HG03432 (cell line): Measurements from ENCODE around the gene LIF.

ENCODE experiments used
- ATAC-seq: cut with Tn5 transposase; IDR thresholded peaks from one replicate; pipeline ENCODE4 v1.9.1; 2021; ENCODE audit warnings: mild to moderate bottlenecking, moderate library complexity; ENCODE audit not compliant: unreplicated experiment

Gene LIF

DNA sequence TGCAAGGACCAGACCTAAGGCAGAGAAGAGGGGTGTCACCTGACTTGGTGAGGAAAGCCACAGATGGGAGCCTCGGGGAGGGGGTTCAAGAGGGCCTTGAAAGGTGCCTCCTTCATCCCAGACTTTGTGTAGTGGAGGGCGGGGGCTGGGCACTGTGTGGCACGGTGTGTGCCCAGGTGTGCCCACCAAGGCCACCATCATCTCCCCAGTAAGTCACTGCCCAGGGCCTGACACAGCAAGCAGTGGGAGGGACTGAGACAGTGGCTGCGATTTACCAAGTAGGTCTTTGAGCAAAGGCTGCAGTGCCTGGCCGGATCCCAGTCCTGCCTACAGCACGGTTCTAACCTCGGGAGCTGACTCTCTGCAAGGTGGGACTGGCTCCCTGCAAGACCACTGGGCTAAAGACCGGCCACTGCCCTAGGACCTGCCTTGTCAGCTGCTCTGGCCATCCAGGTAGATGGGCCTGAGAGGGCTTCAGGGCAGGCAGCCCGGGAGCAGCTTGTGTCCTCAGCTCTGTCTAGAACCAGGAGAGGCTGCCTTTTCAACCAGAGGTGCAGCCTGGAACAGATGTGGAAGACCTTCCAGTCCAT is 18.7 kb upstream of the LIF start:
- no peak for ATAC-seq

DNA sequence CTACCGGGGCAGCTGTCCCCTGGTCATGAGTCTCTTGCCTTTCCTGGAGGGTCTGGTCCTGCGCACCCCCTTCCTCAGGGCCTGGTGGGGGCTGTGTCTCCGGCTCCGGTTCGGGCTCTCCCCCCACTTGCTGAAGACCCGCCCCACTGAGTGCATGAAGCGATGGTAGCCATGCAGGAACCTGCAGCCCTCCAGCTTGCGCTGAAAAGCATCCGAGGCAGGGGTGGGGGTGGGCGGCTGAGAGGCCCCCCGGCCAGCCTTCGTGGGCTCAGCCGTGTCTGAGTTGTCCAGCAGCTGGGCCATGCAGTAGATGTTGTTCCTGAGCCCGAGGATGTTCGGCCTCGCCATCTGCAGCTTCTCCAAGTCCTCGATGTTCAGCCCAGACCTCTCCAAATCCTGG is 17.3 kb upstream of the LIF start:
- no peak for ATAC-seq

DNA sequence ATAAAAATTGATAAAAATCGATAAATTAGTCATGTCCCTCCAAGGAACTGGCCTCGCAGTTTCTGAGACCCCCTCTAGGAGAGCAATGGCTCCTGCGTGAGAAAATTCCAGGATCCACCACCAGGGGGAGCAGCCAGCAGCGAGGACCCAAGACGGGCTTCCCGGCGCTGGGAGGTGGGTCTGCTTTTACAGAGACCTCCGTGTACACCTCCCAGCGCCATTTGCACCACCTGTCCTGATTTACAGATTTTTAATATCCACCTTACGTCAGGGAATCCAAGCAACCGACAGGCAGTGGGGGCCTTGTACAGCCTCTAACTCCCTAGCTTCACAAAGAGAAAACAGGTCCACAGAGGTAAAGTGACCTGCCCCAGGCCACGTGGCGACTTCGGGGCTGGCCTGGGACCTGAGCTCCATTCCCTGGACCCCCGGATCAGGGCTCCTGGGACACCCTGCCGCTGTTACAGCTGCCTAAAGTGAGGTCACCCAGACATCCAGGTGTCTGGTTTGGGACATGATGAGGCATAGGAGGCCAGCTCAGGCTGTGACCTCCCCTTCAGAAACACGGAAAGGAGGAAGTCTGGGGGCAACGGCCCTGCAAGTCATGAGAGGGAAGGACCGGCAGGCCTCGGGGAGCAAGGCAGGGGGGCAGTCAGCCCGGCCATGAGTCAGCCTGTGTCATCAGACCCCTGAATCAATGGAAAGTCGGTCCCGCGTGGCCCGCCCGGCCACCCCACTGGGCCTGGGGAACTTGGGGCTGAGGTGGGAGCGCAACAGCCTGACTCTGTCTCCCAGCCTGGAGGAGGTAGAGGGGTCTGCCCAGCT is 16.6 kb upstream of the LIF start:
- no peak for ATAC-seq

DNA sequence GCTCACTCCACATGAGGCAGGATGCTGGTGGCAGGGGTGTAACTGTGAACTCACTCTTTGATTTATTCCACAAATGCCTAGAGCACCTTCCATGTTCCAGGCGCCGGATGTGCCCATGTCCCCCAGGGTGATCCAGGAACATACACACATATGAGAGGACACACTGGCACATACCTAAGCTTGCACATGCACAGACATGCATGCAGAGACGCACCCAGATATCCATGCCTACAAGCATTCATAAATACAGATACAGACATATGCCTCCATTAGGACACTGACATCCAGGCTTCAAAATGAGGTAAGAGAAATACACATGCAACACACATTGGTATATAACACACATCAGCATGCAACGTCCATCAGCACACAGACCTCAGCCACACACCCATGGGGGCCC is 15.6 kb upstream of the LIF start:
- no peak for ATAC-seq

DNA sequence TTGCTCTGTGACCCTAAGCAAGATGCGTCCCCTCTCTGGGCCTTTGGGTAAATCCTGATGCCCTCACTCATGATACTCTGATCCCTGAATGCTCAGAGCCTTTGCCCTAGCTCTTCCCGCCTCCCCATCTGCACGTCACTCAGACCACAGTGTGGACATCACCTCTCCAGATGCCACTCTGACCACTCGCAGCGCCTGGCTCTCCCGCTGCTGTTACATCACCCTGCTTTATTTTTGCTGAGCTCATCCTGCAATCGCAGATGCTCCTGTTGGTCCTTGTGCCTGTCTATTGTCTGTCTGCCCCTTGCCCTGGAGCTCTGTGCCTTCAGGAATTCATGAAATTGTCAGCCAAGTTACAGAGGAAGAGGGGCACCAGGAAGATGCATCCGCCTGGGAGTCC is 14.6 kb upstream of the LIF start:
- no peak for ATAC-seq

DNA sequence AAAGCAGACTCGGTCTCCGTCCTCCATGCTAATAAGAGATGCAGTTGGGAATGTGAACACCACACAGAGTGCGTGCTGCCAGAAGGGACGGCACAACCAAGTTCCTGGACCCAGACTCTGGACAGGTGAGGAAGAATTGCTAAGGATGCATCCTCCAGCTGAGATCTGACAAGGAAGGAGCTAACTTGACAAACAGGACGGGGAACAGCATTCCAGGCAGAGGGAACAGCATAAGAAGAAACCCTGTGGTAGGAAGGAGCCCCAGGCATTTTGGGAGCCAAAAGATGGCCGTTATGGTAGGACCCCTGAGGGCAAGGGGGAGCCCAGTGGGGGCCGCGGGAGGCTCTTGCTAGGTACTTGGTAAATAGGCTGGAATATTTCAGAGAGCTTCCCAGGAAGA is 14.1 kb upstream of the LIF start:
- no peak for ATAC-seq

DNA sequence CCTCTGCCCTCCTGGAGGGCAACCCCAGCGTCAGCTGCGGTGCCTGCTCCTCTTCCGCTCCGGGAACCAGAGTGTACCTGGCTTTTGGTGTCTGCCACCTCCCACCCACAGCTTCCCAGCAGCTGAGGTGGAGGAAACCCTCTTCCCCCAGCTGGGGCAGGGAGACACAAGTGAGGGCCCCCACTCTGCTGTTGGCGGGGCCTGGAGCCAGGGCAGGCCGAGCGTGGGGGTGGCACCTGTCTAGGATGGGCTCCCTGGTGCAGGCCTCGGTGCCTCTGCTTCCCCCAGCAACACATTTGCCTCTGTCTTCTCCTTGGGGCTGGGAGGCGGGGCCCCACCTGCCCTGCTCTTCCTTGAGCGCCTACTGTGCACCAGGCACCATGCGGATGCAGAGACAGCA is 13.7 kb upstream of the LIF start:
- ATAC-seq, result no peak

DNA sequence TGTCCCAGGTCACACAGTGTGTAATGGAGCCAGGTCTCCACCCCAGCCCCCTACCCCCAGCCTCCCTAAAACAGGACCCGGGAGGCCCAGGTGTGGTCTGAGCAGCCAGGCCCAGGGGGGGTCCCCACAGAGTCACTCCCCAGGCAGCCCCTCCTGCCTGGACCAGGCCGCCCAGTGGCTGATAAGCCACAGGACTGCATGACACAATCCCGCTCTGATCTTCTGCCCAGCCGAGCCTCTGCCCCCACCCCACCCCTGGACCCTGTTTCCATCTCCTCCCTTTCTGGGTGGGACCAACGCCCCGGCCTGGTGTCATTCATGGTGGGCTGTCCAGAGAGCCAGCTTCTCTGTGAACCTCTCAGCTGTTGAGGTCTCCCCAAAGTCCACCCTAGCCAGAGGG is 7.8 kb upstream of the LIF start:
- ATAC-seq, result no peak

DNA sequence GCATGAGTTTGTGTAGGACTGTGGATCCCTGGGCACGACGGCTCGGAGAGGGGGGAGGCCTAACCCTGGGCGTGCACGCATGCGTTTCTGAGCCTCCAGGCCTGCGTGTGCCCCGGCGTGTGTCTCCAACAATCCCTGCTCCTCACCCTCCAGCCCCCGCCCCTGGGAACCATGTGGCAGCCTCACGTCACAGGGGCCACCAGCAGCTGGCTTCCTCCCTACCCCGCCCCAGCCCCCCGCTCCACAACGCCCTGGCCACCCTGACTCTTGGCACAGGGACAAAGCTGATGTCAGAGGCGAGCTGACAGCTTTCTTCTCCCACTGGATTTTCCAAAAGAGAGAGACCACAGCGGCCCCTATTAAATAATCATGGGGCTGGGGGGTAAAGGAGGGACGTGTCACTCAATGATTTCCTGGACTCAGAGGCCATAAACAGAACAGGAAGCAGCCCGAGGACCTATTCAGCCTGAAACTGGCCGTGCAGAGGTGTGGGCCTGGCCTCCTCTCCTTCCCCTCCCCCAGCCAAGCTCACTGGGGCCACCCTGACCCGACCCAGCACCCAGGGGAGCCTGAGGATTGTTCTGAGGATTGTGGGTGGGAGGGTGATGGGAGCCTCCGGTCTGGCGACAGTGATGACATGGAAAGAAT is 6.8 kb upstream of the LIF start:
- ATAC-seq, result no peak

DNA sequence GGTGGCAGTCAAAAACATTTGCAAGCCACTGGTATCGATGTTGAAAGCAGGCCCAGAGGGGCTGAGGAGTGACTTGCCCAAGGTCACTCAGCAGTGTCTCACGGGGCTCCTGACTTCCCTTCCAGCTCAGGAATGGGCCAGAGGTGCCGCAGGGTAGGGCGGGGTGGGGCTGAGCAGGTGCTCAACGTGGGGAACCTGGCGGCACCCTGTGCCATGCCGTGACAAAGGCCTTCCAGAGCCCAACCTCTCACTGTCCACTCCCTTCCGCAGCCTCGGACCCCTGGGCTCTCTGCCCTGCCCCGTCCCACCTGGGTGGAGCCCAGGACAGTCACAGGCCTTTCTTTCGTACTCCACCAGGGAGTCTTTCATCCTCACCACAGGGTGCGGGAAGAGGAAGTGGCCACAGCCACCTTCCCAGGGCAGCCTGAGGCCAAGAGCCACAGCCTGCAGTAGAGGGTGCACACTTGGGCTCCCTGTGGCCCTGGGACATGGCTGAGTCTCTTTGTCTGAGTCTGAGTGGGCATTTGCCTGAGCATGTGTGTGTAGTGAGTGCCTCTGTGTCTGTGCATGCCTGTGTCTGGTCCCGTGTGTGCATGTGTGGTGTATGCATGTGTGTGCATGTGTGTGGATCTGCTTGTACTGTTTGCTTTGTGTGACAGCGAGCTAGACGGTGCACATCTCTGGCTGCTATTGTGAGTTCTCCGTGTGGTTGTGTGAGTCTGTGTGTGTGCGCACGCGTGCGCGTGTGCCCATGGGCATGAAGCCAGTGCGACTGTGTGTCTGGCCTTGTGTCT is 6.0 kb upstream of the LIF start:
- no peak for ATAC-seq

DNA sequence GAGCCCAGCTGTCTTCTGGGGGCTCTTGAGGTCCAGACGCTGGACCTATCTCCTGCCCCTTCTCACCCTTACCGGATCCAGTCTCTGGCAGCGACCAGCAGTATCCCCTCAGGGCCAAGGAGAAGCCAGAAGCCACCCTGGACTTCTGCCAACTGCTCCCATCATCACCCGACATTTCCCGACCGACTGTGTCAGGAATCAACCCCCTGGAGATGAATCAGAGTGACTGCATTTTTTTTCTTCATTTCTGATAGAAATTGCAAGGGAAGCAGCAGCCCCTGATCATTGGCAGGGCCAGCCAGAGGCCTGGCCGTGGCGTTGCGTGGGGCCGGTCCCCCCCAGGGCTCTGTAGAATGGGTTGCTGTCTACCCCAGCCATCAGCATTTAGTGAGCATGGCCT is 5.2 kb upstream of the LIF start:
- ATAC-seq, result no peak

DNA sequence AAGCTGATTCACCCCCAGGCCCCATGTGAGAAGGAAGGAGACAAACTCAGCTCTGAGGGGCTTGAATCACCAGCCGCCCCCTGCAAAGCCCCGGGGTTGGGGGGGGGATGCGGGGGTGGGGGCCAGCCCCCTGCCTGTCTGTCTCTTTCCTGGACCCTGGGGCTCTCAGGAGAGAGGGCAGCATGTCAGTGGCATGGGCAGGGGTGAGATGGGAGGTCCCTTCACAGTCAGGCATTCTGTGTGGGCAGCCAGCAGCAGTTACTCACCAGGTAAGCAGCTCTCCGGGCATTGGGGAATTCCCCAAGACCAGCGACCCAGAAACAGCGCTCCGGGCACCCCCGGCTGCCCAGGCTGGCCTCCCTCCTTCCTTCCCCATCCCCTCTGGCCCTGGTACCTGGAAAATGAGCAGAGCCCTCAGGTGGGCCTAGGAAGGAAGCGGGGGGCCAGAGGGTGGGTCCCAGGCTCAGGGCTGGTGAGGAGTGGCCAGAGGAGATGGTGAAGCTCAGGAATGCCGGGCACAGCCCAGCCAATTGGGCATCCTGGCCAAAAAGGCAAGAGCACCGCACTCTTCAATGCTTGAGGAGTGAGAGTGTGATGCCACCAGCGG is 4.2 kb upstream of the LIF start:
- no peak for ATAC-seq

DNA sequence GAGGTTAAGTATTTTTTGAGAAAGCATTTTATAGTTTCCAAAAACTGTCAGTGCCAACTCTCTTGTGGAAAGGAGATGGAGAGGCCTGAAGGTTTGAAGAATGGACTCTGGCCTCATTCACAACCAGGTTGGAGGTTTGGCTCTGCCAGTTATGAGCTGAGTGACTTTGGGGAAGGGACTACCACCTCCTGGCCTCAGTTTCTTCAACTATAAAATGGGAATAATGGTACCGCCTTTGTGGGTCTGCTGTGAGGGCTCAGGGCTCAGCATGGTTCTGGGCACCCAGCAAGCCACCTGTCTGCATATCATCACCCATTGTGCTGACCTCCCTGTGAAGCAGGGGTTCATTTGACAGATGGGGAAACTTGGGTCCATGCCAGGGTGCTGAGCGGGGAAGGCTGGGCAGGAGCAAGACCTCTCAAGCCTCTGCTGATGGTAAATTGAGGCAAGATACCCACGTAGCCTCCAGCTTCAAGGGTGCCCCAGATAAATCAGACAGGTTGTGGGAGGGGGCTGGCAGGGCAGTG is 3.5 kb upstream of the LIF start:
- ATAC-seq, result no peak

DNA sequence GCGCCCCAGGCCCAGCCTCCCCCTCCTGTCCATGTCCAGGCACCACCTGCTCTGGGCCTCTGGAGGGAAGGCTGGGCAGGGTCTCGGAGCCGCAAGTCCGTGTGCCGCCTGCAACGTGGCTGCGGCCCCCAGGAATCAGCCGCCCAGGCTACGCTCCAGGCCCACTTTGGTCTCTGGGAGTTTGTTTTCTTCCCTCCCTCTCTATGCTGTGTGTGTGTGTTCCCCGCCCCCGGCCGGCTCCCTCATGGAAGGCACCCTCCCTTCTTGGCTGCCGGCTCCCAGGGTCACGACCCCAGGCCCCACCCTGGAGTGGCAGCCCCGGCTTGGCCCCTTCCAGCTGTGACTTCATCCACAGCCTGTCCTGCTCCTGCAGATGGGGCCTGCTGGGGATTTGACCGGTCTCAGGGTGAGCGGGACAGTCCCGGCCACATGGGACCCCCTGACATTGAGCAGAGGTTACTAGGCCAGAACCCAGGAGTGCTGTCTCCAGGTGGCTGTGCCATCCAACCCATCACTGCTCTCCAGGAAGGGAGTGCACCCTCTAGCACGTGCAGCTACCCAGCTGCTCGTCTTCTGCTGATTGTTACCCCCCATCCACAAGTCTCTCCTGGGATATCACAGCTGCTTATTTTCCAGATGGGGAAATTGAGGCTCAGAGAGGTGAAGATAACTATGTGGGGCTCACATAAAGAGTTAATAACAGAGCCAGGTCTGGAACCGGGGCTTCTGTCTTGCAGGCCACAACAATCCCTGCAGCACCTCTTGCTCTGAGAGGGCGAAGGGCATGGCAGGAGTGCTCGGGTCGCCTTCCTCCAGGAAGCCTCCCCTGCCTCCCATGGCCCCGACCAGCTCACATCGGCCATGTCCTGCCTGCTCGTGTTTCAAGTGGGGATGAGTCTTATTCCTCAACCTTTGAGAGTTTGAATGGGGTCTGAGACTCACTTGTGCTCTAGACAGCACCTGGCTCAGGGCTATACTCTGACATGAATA is 2.8 kb upstream of the LIF start:
- ATAC-seq, result no peak

DNA sequence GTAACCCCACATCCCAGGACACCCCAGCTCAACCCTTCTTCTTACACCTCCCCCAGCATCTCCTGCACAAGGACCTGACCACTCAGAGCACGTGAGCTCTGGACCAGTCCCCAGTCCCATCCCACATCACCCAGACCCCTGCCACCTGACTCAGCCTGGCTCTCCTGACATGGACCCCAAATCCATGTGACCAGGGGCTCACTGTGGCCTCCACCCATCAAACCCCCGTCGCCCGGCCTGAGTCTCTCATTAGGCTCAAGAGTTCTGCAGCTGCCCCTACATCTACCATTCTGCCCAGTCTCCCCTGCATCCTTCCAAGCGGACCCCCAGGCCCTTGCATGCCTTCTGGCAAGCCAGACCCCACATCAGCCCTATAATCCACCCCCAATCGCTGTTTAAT is 1.9 kb upstream of the LIF start:
- no peak for ATAC-seq

DNA sequence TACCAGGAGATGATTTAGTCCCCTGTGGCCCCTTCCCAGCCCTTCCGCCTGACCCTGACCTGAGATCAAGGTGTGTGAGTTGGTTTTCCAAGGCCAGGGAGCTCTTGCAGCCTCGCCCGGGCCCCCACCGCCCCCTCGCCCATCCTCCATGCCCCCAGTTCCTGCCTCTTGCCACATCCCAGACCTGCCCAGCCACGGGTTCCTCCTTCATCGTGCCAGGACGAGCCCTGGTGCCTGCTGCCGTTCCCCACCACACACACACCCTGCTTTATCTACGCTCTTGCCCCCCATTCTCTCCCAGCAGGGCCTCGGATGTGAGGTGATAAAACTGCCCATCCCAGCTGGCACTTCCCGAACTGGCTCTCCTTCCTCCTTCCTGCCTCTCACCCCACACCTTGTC is 1.4 kb upstream of the LIF start:
- ATAC-seq, result no peak

DNA sequence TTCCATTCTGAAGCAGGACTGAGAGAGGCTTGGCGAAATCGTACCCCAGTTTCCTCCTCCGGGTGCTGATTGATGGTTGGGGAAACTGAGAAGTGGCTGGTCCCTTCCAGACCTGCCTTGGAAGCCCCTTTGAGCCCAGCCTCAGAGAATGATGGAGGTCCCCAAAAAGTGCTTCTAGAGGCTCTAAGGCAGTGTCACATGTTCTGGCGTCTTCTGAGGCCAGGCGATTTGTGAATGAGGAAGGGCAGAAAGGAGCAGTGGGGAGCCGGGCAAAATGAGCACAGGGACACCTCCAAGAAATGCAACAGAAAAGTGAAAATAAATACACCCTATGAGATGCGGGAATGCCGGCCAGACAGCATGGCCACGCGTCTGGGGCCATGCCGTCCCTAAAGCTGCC is 1.0 kb upstream of the LIF start:
- no peak for ATAC-seq

DNA sequence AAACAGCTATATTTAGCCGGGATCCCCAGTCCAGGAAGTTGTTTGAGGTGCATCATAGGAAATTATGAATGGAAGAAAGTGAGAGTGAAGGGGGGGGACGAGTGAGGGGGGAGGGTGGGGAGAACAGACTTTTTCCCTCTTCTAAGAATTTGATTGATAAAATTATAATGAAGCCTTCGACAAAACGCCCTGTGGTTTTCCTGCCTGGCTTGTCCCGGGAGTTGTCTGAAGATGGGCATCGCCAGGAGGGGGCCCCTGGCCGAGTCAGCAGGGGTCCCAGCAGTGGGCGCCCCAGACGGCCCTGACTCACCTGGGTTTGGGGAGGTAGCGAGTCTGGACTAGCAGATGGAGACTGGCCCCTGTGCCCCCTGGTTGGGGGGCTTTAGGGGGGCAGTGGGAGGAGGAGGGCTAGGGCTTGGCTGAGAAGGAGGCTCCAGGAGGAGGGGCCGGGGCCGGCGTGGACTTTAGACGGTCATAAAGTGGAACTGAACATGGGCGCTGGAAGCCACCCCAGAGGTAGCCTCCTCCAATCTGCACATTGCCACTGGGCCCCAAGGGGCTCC is 336 bp upstream of the LIF start:
- ATAC-seq, result no peak

DNA sequence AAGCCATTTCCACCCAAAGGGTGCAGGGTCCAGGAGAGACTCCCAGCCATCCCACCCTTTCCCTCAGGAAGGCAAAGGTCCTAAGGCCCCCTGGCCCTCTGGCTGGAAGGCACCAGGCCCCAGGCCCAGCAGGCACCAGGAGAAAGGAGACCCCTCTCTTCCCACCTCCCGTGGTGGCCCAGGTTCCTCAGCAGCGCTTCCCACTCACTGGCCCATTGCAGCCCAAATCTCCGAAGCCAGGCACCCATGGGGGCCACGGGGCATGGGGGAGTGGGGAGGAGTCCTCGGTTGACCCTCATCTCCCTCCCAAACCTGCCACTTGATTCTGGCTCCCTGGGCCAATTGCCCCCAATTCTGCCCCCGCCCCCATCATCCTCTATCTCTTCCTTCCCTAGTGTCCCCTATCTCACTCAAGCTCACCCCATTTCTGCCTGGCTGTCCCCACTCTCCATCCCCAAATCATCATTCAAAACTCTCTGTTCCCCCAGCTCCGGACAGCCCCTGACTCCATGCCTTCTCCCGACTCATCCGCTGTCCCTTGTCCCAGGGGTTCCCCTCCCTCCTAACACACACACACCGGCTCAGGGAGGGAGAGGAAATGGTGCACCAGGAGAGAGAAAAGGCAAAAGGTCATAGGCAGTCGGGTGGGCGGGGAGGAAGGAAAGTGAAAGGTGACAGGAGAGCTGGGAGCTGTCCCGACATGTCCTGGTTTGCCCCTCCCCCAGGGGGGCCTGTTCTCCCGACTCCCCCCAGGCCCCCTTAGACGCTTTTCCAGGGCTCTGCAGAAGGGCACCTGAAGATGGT is 1.2 kb downstream of the LIF start:
- no peak for ATAC-seq
